ENCODE results near the gene HPS1.

Gene HPS1

DNA sequence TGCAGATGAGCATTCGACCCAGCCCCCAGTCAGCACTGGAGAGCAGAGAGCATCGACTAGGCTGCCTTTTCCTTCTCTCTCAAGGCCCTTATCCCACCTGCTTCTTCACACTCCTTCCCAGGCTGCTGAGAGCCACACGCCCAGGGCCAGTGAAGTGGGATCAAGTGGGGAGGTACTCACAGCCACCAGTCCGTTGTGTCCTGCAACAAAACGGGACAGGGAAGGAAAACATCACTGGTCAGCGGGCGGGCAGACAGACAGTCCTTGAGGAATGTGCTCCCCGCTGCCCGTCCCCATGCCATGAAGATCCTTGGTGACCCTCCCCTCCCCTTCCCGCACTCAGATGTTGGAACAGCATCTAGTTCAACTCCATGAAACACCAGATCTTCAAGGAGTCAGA is 36.0 kb downstream of the HPS1 start:
- no peak for DNase-seq

- no peak for DNase-seq
Observed at GRCh38 chr10:98410135-98410743, 36.5 kb downstream of the HPS1 start.

DNA sequence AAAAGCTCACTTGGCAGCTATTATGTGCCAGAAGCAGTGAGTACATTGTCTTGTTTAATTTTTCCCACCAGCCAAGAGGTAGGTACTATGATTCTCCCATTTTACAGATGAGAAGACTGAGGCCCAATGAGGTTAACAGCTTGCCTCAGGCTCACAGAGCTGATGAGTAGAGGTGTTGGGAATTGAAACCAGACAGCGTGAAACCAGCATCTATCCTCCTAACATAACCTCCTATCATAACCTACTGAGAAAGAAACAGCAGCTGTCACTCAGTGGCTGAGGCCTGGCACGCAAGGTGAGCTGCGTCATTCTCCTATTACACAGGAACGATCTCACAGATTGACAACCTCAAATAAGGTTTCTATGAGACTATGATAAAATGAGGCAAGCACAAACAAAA is 37.9 kb downstream of the HPS1 start:
- no peak for DNase-seq

DNA sequence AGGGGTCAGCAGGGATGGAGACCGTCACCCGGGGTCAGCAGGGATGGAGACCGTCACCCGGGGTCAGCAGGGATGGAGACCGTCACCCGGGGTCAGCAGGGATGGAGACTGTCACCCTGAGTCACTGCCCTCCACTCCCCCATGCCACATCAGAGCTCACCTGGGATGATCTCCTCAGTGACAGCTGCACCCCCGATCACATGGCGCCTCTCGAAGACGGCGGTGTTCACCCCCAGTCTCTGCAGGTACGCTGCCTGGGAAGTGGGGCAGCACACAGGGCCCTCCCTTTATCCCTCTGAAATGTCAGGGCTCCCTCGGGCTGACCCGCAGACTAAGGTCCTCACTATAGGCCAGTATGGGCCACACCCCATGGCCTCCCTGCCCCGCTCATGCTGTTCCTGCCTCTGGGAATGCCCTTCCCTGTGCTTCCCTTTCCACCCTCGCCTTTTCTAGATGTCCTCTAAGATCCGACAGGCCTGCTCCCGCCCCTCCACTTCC is 38.9 kb downstream of the HPS1 start:
- DNase-seq: no peak

- DNase-seq: no peak
Observed at GRCh38 chr10:98407017-98407743, 39.6 kb downstream of the HPS1 start.

DNA sequence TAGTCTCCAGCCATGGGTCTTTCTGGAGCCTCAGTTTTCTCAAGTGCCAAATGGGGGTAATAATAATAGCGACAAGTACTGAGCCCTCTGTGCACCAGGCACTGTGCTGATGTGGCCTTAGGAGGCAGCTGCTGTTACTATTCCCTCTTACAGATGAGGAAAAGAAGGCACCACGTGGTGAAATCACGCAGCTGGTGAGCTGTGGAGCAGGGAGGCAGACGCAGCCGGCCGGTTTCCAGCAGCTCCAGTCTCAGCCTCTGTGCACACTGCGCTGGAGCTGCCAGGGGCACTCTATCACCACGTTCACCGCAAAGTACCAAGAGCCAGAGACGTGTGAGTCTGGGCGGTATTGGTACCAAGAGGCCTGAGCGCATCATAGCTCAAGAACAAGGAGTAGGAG is 41.3 kb downstream of the HPS1 start:
- no peak for DNase-seq

DNA sequence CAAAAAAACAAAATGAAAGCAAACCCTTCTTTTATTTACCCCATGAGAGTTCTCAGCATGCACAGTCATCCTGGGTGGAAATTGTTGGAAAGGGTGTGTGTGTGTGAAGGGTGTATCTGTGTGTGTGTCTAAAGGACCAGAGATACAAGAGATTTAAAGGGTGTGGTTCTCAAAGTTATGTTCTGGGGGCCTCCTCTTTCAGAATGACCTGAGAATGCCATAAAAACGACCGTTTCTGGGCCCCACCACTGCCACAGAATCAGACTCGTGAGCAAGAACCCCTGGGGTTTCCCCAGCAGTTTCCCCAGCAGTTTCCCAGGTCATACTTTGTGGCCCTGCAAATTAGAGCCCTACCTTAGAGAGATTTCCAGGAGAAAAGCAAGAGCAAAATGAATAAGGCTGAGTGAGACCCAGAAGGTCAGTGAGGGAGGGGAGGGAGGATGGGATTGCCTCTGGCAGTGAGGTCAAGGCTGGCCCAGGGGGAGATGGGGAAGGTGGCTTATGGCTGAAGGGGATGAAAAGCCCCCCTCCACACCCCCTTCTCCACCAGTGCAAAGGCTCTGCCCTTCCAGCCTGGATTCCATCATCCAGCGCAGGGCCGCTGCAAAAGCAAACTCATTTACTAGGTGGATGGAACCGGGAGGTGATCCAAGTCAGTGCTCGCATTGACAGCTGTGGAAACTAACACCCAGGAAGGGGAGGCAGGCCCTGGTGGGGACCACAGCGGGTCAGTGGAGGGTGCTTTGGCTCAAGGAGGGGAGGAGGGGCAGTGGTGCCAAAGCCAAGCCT is 42.0 kb downstream of the HPS1 start:
- no peak for DNase-seq

DNA sequence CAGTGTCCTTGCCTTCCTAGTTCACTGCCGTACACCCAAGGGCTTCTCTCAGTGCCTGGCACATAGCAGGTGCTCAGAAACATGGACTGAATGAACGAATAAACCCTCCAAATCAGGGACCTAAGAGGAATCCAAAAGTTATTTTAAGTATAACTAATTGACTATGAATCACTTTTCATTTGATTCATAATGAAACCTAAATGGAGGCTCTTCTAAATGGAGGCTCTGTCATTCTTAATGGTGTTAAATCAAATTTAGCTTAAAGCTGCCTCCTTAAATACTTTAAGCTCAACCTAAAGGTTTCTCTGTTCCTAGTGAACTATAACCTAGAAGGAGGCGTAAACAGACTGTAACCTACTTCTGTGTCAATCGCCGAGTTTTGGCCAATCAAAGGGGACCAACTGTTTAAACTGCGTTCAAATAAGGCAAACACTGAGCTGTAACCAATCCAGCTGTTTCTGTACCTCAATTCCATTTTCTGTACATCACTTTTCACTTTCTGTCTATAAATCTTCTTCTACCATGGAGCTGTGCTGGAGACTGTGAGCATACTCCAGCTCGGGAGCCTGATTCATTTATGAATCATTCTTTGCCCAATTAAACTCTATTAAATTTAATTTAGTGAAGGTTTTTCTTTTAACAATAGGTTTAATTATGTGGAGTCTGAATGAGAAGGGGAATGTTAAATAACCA is 42.8 kb downstream of the HPS1 start:
- no peak for DNase-seq

DNA sequence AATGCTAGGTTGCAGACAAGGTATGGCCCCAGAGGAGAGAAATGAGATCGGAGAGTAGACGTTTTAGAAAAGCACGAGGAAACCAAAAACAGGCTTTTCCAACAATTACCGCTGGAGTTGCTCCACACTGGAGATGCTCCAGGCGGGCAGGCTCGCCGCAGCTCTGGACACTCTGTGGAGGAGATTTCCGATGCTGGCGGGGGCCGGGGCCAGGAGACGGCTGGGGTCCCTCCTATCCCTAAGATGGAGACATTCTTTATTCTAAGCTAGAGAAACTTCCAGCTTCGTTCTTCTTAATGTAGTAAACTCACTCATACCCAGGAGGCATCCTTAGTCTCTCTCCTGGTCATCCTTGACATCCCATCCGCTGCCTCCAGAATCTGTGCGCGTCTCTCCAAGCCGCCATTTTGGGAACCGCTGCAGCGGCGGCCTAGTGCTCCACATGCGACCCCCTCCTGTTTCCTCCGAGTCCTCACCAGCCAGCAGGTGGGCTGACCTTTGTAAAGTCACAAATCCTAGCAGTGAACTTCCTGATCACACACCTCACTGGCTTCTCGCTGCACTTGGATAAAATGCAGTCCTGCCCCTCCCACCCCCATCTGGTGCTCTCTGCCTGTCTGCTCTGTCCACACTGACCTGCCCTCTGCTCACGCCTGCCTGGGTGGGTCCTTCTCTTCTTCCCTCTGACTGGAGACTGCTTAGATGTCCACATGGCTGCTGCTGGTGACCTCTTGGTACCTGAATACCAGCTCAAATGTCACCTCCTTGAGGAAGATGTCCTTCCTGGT is 43.6 kb downstream of the HPS1 start:
- DNase-seq: no peak

- DNase-seq: no peak
Observed at GRCh38 chr10:98402478-98402877, 44.3 kb downstream of the HPS1 start.

DNA sequence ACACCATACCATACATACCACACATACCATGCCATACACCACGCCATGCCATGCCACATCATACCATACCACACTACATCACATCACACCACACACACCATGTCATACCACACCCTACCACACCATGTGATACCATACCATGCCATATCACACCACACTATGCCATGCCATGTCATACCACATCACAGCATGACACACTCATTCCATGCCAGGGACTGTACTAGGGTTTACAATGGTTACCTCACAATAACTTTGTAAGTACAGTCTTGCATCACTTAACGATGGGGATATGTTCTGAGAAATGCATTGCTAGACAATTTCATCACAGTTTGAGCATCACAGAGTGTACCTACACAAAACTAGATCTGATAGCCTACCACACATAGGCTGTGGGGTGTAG is 46.3 kb downstream of the HPS1 start:
- DNase-seq: no peak

DNA sequence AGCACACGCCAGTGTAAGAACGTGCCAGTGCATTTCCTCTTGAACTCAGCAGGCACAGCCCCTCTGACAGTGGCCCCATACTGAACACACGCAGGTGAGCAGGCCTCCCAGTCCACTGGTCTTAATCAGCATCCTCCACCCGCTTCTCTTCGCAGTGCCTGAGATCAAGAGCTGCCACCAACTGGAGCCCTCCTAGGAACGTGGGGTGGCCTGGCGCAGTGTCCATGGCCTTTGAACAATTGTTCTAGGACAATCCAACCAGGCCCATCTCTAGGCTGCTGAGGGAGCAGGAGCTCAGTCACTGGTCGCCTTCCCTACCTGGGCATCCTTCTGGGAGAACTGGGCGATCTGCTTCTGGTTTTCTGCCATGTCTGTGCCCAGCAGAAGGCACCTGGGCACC is 47.0 kb downstream of the HPS1 start:
- DNase-seq: no peak

DNA sequence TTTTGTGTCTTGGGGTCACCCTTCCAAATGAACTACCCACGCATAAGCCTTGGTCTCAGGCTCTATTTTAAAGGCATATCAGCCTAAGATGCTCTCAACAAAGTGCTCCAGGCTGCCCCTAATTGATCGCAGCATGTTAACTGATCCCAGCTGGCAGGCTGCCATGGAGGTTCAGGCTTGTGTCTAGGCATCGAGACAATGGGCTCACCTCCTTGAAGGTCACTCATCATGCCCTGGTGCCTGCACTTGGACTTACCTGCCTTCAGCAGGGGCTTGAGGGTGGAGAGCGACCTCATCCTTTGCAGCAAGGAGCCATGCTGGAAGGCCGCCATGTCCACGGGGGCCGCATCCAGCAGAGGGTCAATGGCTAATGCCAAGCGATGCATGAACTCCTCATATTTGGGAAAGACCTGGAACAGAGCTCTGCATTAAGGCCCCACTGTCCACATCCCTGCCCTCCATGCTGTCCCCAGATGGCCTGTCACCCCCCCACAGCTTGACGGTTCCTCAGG is 49.6 kb downstream of the HPS1 start:
- no peak for DNase-seq

DNA sequence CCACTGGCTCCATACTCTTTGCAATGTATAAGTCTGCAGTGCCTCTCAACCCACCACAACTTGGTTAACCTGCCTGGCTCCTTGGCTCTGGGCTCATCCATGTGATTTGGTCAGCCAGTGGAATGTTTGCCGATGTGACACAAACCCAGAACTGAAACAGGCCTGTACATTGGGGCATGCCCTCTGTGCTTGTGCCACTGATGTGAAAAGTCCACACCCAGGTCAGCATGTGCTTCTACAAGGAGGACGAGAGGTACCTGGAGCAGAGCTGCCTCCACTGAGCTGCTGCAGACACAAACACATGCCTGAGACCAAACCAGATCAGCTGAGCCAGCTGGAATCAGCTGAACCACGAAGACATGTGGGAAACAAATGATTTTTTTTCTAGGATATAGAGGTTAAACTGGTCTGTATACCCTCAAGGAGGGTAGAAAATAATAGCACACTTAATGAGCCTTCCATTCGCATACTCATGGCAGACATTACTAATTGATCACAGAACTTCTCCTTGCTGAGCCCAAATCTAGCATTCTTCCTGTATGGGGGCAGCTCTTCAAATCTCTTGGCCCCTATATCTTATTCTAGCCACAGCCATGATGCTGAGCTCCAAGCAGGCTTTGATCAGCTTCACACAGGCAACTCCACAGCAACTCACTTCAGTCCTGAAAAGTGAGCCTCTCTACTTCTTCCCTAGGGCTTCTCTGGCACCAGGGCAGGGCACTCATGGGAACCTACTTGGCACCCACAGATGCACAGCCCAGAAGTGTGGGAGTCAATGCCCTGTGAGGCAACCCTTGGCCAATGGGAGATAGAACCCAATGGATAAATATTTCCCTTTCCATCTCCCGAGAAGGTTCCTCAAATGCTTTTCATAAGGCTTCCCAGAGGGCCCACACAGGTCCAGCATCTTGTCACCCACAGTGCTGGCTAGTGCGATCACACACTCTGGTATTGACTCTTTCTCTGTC is 50.4 kb downstream of the HPS1 start:
- DNase-seq: no peak

GRCh38 chr10:98394851-98395440 is 51.8 kb downstream of the HPS1 start:
- no peak for DNase-seq

- no peak for DNase-seq
Observed at GRCh38 chr10:98391578-98391991, 55.1 kb downstream of the HPS1 start.

DNA sequence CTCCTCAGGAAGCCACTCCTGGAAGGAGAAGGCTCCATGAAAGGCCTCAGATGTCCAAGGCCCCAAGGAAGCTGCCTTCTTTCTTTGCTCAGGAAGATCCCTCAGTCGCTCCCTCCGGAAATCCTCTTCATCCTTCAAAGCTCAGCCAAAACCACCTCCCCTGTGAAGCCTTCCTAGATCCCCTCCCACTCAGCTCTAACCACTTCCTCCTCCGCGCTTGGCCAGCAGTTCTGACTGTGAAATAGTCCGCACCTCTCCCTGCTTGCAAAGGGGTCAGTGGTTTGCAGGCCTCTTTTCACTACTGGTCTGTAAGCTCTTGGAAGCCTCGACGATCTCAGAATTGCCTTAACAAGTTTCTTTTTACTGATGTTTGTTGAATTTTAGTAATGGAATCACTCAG is 55.7 kb downstream of the HPS1 start:
- no peak for DNase-seq

GRCh38 chr10:98390406-98390805 is 56.3 kb downstream of the HPS1 start:
- no peak for DNase-seq

- no peak for DNase-seq
Observed at GRCh38 chr10:98389398-98389797, 57.3 kb downstream of the HPS1 start.

DNA sequence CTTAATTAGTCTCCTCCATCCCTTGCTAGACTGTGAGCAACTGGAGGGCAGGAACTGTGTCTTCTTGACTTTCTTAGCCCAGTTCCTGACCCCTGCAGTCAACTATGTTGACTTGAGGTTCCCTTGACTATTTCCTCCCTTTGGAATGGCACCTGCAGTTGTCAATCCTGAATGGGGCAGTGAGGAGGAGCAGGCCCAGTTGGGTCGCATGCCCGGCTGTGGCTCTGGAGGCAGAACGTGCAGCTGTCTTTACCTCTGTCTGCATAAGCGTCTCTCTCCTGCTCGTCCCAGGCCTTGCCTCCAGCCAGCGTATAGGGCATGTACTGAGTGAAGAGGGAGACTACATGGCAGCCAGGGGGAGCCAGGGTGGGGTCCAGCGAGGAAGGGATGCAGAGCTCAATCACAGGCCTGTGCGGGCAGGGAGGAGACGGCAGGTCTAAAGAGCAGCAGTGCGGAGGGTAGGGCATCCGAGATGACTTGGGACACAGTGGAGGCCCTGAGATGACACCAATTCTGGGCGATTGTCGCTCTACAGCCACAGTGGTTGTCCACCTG is 58.6 kb downstream of the HPS1 start:
- no peak for DNase-seq

All from DMS 273 treated with DMSO at 0.1 percent for 48 hours (cell line).